Subcutaneous adipose tissue (tissue), 4 donors: Measurements from ENCODE around the gene ARSB. TPM values are rescaled to one million over a fixed set of nuclear protein-coding genes. Genes with fewer than 3 reads are reported as not detected.

ENCODE experiments used
- CTCF ChIP-seq: fragments of 450-650 bp; IDR thresholded peaks from one replicate; pipeline ENCODE4 v1.5.1; 2016; ENCODE audit warnings: low read depth, mild to moderate bottlenecking, control low read depth, antibody characterized with exemption, moderate library complexity
- total RNA-seq, 4 donors: library from RNA; depleted of rRNA; stranded (reverse); fragments of >200 nt; gene quantifications; one replicate each; pipeline ENCODE4 v1.1.0, GENCODE V29; 2016

The ARSB gene
- total RNA-seq, 4 donors from 2014 or later = 10.9 to 24.8 (median 17.0) TPM

- TF ChIP-seq CTCF = no peak
Observed at GRCh38 chr5:78824831-78825281, 160.3 kb downstream of the ARSB start.

- TF ChIP-seq CTCF = no peak
Observed at GRCh38 chr5:78823196-78823595, 161.9 kb downstream of the ARSB start.

- TF ChIP-seq CTCF = no peak
Observed at GRCh38 chr5:78821536-78822021, 163.5 kb downstream of the ARSB start.

GRCh38 chr5:78819707-78820106 lies 165.4 kb downstream of the ARSB start:
- no peak for TF ChIP-seq CTCF

- TF ChIP-seq CTCF = no peak
Observed at GRCh38 chr5:78819166-78819565, 165.9 kb downstream of the ARSB start.

- TF ChIP-seq CTCF = no peak
Observed at GRCh38 chr5:78816143-78816765, 168.9 kb downstream of the ARSB start.

- no peak for TF ChIP-seq CTCF
Observed at GRCh38 chr5:78813906-78814530, 171.1 kb downstream of the ARSB start.
